NK-92 treated with Interleukin-12 subunit alpha and Interleukin-12 subunit beta, amount 100 ng/mL, for 24 hours (cell line): ENCODE results near the gene SH2D4B.

Experiments used
- DNase-seq: peaks from one replicate; lab custom pipeline; 2025; lab: John Stamatoyannopoulos, UW

Gene SH2D4B

DNA sequence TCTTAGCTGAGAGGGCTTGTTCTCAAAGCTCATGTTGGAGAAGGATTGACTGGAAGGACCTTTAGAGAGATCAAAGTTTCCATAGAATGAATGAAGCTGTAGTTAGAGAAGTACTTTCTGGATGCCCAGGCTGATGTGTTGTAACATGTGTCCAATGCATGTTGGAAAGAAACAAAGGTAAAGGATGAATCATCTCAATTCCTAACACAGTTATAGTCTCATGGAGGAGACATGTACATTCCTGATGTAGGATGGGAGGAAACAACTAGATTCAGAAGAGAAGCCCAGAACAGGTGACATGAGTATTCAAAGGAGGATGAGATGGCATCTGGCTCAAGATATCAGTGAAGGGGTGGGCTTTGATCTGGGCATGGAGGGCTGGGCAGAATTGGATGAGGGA, 152.7 kb downstream of the SH2D4B start:
- DNase-seq, result no peak

DNA sequence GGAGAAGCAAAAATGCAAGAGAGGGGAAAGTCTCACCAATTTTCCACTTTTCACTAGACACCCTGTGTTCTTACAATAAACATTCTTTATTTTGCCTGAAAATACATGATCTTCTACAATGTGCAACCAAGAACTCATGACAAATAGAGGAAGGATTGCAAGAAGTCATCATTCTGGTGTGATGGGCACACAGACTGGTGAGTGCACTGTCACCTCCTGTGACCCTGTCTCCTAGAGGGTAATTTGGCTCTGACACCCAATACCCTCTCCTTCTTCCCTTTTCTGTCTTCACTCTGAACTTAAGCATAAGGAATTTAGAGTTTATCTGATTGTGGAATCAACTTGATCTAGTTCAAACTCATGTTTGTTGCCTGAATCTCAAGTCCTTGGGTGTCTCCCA, 153.7 kb downstream of the SH2D4B start:
- DNase-seq, result no peak

DNA sequence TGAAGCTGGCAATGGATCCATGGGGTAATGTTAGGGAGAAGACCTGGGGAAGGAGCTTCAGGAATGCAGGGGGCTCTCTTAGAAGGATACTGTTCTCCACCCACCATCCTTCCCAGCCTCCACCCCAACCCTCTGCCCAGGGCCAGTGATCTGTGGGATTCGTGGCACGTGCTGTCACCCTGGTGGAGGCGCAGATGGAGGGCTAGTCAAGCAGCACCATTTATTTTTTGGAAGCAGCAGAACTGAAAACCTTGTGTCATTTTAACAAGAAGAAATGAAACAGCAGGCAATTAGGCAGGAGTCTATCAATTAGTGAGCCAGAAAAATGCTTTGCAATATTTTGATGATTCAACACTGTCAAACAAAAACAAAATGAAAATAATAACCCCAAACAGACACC, 155.9 kb downstream of the SH2D4B start:
- no peak for DNase-seq

DNA sequence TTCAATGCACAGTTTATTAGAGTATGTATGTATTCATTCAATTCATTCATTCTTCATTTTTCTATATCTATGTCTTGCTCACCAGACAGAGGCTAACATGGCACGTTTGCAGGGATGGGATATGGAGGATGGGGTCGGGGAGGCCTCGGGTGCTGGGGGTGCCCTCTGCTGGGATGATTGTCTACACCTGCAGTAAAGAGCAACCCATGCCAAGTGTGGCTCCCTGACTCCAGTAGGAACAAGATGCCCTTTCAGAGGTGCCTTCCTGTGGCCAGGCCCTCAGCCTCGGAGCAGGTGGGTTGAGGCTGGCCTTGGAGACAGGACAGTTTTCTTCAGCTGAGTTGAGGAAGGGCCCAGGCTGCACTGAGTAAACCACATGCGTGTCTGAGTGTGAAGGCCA, 157.2 kb downstream of the SH2D4B start:
- no peak for DNase-seq
